ENCODE data around the gene EXOC3L4.

EXOC3L4 gene

DNA sequence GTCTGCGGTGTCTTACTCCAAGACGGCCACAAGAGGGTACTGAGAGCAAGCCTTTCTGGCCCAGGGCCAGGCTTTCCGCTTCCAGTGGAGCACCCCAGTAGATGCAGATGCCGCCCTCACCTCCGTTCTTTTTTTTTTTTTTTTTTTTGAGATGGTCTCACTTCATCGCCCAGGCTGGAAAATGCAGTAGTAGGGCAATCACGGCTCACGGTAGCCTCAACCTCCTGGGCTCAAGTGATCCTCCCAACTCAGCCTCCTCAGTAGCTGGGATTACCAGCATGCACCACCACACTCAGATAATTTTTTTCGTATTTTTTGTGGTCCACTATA, 16.1 kb upstream of the EXOC3L4 start:
- FAIRE-seq (peak; percentile 33), DNase-seq (ENCODE audit: insufficient read length, low spot score) (peak; percentile 89)

DNA sequence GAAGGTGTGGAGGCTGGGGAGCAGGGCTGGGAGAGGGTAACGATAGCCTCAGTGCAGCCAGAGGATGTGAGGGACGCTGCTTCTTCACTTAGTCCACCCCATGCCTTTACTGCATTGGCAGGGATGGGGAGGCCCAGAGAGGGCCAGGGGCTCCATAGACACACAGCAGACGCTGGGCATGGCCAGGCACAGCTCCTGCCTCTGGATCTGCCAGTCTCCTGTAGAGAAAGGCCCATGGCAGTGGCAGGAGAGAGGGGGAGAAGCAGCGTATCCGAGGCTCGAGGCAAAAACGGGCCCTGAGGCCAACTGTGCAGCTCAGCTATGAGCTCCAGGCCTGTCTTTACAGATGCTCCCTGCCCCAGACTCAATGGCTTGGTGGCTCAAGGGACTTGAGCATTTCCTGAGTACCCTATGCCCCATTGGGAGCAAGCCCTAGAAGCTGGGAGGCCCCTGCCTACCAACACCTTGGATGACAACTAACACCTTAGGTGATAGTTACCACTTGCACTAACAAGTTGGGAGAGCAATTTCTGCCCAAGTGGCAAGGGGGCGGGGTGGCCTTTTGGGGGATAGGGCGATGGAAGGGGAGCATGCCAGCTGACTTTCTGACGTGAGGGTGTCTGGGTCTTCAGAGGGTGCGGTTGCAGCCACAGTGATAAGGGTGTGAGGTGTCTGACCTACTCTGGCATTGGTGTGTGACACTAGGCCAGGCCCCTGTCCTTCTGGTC, 15.5 kb upstream of the EXOC3L4 start:
- DNase-seq (ENCODE audit: insufficient read length, low spot score), result no peak
- no peak for FAIRE-seq
- no peak for TF ChIP-seq POLR2A (IDR thresholded peaks at IDR 0.05; ENCODE audit: low read depth, low read length)

More for the DNA sequence above, 16.1 kb upstream of the EXOC3L4 start:
- TF ChIP-seq POLR2A (IDR thresholded peaks at IDR 0.05; ENCODE audit: low read depth, low read length), result no peak

GRCh38 chr14:103081951-103082350, 12.6 kb upstream of the EXOC3L4 start:
- no peak for TF ChIP-seq POLR2A (IDR thresholded peaks at IDR 0.05; ENCODE audit: low read depth, low read length)
- no peak for DNase-seq (ENCODE audit: insufficient read length, low spot score)
- FAIRE-seq, result no peak

- TF ChIP-seq POLR2A (IDR thresholded peaks at IDR 0.05; ENCODE audit: low read depth, low read length), result no peak
- FAIRE-seq, result no peak
These were observed 10.3 kb upstream of the EXOC3L4 start, which contains the start of gene LBHD2 for GRCh38 chr14:103084021-103084919. LBHD2 (plus strand) TSS chr14:103084210; CDS start chr14:103086013, 1,803 bp downstream.

DNA sequence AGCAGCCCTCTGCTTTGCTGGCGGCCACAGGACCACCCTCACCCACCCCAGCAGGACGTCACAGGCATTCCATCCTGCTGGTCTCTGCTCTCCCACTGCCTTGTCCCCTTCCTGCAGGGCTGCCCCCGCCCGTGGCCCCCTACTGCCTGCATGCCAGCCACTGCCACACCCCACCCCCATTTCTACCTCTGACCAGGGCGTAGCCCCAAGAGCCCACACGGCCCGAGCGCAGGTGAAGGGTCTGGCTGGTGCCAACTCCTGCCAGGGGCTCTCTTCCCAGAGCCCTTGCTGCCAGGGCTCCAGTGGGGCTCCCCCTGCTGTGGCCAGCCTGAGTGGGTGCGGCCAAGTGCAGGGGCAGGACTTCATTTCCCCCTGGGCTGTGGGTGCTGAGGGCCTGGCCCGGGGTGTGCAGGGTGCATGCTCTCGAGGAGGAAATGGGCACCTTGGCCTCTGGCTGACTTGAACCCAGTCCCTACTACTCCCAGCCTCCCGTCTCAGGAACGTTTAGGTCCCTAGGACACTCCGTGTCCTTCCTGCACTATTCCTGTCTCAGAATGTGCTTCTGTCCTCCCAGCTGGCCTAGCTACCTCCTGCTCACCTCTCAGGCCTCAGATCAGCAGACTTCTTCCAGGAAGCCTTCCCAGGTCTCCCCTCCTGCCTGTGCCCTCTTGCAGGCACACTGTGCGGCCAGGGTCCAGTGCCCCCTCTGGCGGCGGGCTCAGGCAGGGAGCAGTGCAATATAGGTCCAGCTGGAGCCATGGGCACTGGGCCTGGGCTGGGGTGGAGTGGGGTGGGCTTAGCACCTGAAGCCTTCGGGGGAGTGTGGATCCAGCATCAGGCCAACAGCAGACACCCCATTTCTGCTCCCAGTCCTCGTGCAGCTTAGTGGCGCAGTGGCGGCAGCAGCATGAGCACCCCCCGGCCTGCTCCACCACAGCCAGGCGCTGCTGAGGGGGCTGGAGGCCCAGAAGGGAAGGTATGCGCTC, 9.1 kb upstream of the EXOC3L4 start:
- DNase-seq (ENCODE audit: insufficient read length, low spot score) (no peak), FAIRE-seq (no peak)
- TF ChIP-seq POLR2A (IDR thresholded peaks at IDR 0.05; ENCODE audit: low read depth, low read length), result no peak

More at GRCh38 chr14:103084021-103084919, 10.3 kb upstream of the EXOC3L4 start, which contains the start of gene LBHD2:
- DNase-seq (ENCODE audit: insufficient read length, low spot score), result no peak

DNA sequence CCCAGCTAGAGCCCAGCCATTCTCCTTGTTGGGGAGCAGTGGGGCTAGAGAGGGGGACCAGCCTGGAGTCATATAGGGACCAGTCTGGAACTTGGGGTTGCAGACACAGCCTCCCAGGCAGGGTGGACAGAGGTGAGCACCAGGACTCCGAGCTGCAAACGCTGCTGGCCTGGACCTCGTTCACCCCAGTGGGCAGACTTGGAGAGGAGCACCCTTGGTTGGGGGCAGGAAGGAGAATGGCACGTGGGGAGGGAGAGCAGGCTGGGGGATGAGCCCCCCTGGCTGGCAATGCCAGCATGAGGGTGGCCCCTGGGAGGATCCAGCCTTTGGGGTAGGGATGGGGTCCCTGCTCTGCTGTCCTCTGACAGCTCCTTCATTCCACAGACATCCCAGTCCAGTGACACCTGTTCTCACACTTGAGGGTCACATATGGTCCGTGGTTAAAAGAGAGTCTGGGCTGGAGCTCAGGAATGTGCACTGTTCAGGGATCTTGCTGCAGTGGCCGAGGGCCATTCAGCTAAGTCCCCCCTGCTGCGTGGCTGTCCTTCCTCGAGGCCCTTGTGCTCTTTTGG, 7.7 kb upstream of the EXOC3L4 start:
- TF ChIP-seq POLR2A (IDR thresholded peaks at IDR 0.05; ENCODE audit: low read depth, low read length), result no peak
- FAIRE-seq (no peak), DNase-seq (ENCODE audit: insufficient read length, low spot score) (no peak)

DNA sequence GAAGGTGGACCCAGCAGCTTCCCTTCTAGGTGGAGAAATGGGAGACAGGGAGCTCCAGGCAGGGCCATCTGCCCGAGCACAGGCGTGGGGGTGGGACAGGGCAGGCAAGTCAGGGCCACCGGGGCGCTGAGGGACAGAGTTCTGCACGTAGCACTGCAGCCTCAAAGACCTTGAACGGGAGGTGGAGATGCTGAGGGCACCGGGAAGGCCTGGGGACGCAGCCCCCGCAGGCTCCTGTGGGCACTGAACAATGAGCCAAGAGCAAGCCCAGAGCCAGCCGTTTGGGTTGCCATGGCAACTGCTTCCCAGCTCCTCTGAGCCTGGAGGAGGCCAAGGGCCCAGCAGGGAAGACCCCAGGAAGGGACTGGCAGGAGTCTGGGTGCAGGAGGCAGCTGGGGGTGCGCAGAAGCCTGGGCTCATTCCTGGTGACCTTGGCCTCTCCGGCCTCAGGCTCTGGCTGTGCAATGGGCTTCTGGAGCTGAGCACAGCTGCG, 7.1 kb upstream of the EXOC3L4 start:
- TF ChIP-seq POLR2A (IDR thresholded peaks at IDR 0.05; ENCODE audit: low read depth, low read length), result no peak
- FAIRE-seq, result no peak
- DNase-seq (ENCODE audit: insufficient read length, low spot score), result no peak

GRCh38 chr14:103088921-103089320, 5.6 kb upstream of the EXOC3L4 start:
- no peak for DNase-seq (ENCODE audit: insufficient read length, low spot score)
- no peak for FAIRE-seq
- no peak for TF ChIP-seq POLR2A (IDR thresholded peaks at IDR 0.05; ENCODE audit: low read depth, low read length)

- FAIRE-seq (no peak), DNase-seq (ENCODE audit: insufficient read length, low spot score) (no peak)
- TF ChIP-seq POLR2A (IDR thresholded peaks at IDR 0.05; ENCODE audit: low read depth, low read length), result no peak
These were observed 4.9 kb upstream of the EXOC3L4 start for GRCh38 chr14:103089386-103090335.

GRCh38 chr14:103090481-103091020, 4.0 kb upstream of the EXOC3L4 start:
- no peak for TF ChIP-seq POLR2A (IDR thresholded peaks at IDR 0.05; ENCODE audit: low read depth, low read length)
- no peak for FAIRE-seq
- no peak for DNase-seq (ENCODE audit: insufficient read length, low spot score)

DNA sequence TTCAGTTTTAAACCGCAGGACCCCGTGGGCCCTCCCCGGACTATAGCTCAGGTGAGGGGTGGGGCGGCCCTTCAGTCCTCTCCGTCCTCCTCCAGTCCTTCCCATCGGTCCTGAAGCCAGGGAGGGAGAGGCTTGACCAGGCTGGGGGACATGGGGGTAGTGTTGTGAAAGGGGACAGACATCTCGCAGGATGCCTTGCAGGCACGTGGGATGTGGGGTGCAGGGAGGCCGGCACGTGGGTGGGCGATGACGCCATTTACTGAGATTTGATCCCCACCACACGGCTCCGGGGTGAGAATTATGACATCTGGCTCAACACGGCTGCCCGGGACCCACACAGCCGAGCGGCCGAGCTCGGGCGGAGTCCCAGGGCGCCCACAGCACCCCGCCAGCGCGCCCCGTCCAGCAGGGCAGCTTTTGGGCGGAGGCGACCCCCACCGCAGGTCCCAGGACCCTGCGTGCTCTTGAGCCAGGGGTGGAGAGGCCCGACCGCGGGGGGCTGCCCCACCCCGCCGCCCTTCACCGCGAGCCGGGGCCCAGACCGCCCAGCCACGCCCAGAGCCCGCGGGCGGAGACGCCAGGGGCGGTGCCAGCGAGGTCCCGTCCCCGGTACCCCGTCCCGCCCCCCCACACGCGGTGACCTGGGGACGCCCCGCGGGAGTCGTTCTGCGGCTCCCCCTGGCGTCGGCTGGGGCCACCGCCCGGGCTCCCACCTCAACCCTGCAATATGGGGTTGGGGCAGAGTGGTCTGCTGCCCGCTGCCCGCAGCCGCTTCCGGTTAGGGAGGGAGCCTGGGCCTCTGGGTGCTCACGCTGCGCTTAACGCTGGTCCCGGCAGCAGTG, 3.3 kb upstream of the EXOC3L4 start:
- no peak for TF ChIP-seq POLR2A (IDR thresholded peaks at IDR 0.05; ENCODE audit: low read depth, low read length)
- FAIRE-seq, result no peak
- DNase-seq (ENCODE audit: insufficient read length, low spot score), result peak; percentile 65

Measured in H54 (cell line).